Measurements from ENCODE around the gene S100A2.

Gene S100A2

DNA sequence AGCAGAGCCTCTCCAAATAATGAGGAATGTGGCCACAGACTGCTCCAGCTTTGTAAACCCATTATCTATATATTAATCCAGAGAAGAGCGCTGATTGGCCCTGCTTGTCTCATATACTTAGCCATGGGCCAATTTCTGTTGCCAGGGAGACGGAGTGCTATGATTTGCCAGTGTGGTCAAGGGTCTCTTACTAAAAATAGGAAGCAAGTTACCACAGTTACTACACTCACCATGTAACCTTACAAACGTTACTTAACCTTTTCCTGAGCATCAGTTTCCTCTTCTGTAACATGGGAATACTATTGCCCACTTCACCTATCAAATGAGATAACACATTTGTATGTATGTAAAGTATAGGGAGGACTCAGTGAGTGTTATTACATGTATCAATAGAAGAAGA is 7.7 kb upstream of the S100A2 start:
- Histone ChIP-seq H3K4me3 (ENCODE audit: low read length, poor library complexity, severe bottlenecking) (no peak overlapping the region), H3K9me2 (replicated peaks; ENCODE audit: low read depth, low read length) (no peaks in the 10 kb centered on the region)

GRCh38 chr1:153572569-153573015 is 6.9 kb upstream of the S100A2 start:
- H3K9ac ChIP-seq (ENCODE audit: low read depth, low read length, poor library complexity, severe bottlenecking), result no peak overlapping the region
- H3K9me2 ChIP-seq (replicated peaks; ENCODE audit: low read depth, low read length), result no peaks in the 10 kb centered on the region
- no peaks in the 10 kb centered on the region for H3K9me3 ChIP-seq (ENCODE audit: insufficient read depth, low read depth, low read length)
- no peaks in the 10 kb centered on the region for H3F3A ChIP-seq (ENCODE audit: low read depth)
- H3K4me1 ChIP-seq (ENCODE audit: insufficient read depth, low read length, poor library complexity, severe bottlenecking), result peaks cover 21% of the 10 kb centered on the region
- H3K4me2 ChIP-seq (ENCODE audit: low read depth, low read length, poor library complexity, severe bottlenecking), result peak overlapping the region; percentile 29
- no peaks in the 10 kb centered on the region for H4K20me1 ChIP-seq (ENCODE audit: insufficient read depth, low read length, poor library complexity, severe bottlenecking)
- no peaks in the 10 kb centered on the region for H3K27me3 ChIP-seq (ENCODE audit: insufficient read depth, low read length, poor library complexity, severe bottlenecking)
- H2AFZ ChIP-seq (ENCODE audit: low read length), result peak overlapping the region; percentile 35; the same call in 1 of the 2 replicates
- no peak overlapping the region for H3K4me3 ChIP-seq (ENCODE audit: low read length, poor library complexity, severe bottlenecking)
- no peaks in the 10 kb centered on the region for H3K79me2 ChIP-seq (ENCODE audit: insufficient read depth, low read length)
- H3K36me3 ChIP-seq (ENCODE audit: insufficient read depth, low read length), result no peaks in the 10 kb centered on the region
- no peak for TF ChIP-seq EZH2phosphoT487 (IDR thresholded peaks at IDR 0.05; ENCODE audit: borderline replicate concordance)
- TF ChIP-seq, protein P1, sequence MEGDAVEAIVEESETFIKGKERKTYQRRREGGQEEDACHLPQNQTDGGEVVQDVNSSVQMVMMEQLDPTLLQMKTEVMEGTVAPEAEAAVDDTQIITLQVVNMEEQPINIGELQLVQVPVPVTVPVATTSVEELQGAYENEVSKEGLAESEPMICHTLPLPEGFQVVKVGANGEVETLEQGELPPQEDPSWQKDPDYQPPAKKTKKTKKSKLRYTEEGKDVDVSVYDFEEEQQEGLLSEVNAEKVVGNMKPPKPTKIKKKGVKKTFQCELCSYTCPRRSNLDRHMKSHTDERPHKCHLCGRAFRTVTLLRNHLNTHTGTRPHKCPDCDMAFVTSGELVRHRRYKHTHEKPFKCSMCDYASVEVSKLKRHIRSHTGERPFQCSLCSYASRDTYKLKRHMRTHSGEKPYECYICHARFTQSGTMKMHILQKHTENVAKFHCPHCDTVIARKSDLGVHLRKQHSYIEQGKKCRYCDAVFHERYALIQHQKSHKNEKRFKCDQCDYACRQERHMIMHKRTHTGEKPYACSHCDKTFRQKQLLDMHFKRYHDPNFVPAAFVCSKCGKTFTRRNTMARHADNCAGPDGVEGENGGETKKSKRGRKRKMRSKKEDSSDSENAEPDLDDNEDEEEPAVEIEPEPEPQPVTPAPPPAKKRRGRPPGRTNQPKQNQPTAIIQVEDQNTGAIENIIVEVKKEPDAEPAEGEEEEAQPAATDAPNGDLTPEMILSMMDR (conservative IDR thresholded peaks at IDR 0.05; ENCODE audit: low read length), result peak; percentile 94

More for the DNA sequence above, 7.7 kb upstream of the S100A2 start:
- Histone ChIP-seq H3K79me2 (ENCODE audit: insufficient read depth, low read length) (no peaks in the 10 kb centered on the region), H3K4me2 (ENCODE audit: low read depth, low read length, poor library complexity, severe bottlenecking) (no peak overlapping the region), H2AFZ (ENCODE audit: low read length) (no peak overlapping the region), H3K4me1 (ENCODE audit: insufficient read depth, low read length, poor library complexity, severe bottlenecking) (peaks cover 14% of the 10 kb centered on the region), H3K27me3 (ENCODE audit: insufficient read depth, low read length, poor library complexity, severe bottlenecking) (no peaks in the 10 kb centered on the region), H3K36me3 (ENCODE audit: insufficient read depth, low read length) (no peaks in the 10 kb centered on the region), H4K20me1 (ENCODE audit: insufficient read depth, low read length, poor library complexity, severe bottlenecking) (no peaks in the 10 kb centered on the region), H3K9ac (ENCODE audit: low read depth, low read length, poor library complexity, severe bottlenecking) (no peak overlapping the region), H3F3A (ENCODE audit: low read depth) (no peaks in the 10 kb centered on the region), H3K9me3 (ENCODE audit: insufficient read depth, low read depth, low read length) (no peaks in the 10 kb centered on the region)
- TF ChIP-seq, protein P1 (conservative IDR thresholded peaks at IDR 0.05; ENCODE audit: low read length), result no peak
- no peak for TF ChIP-seq EZH2phosphoT487 (IDR thresholded peaks at IDR 0.05; ENCODE audit: borderline replicate concordance)

DNA sequence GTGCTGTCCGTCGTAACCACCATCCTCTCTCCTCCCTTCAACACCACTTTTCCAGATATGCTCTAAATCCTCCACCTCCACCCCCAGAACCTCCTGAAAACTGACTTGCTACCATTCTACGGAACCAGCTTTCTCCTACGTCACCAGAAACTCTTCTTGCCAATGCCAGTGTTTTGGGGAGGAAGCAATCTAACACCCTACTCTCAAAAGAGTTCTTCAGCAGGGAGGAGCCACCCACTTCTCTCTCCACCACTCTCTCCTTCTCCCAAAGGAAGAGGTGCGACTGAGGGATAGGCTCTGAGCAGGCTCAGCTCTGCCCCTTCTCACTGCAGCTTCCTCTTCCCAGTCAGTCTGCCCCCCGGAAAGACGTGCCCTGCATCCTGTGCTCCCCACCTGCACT is 6.1 kb upstream of the S100A2 start:
- H3K4me2 ChIP-seq (ENCODE audit: low read depth, low read length, poor library complexity, severe bottlenecking), result no peak overlapping the region

More for the DNA sequence above, 6.1 kb upstream of the S100A2 start:
- no peak for TF ChIP-seq EZH2phosphoT487 (IDR thresholded peaks at IDR 0.05; ENCODE audit: borderline replicate concordance)
- TF ChIP-seq, protein P1 (conservative IDR thresholded peaks at IDR 0.05; ENCODE audit: low read length), result no peak
- Histone ChIP-seq H3K9ac (ENCODE audit: low read depth, low read length, poor library complexity, severe bottlenecking) (no peak overlapping the region), H3K9me2 (replicated peaks; ENCODE audit: low read depth, low read length) (no peaks in the 10 kb centered on the region), H3K27me3 (ENCODE audit: insufficient read depth, low read length, poor library complexity, severe bottlenecking) (no peaks in the 10 kb centered on the region), H4K20me1 (ENCODE audit: insufficient read depth, low read length, poor library complexity, severe bottlenecking) (no peaks in the 10 kb centered on the region), H3K36me3 (ENCODE audit: insufficient read depth, low read length) (no peaks in the 10 kb centered on the region), H3K9me3 (ENCODE audit: insufficient read depth, low read depth, low read length) (no peaks in the 10 kb centered on the region), H3K79me2 (ENCODE audit: insufficient read depth, low read length) (no peaks in the 10 kb centered on the region), H3F3A (ENCODE audit: low read depth) (no peaks in the 10 kb centered on the region), H3K4me3 (ENCODE audit: low read length, poor library complexity, severe bottlenecking) (no peak overlapping the region), H3K4me1 (ENCODE audit: insufficient read depth, low read length, poor library complexity, severe bottlenecking) (peaks cover 28% of the 10 kb centered on the region), H2AFZ (ENCODE audit: low read length) (no peak overlapping the region)
